H9 (cell line): ENCODE data around the gene CHCHD1. TPM values are rescaled to one million over a fixed set of nuclear protein-coding genes. Genes with fewer than 3 reads are reported as not detected.

Source experiments
- DNase-seq: peaks from one replicate; pipeline ENCODE4 v3.0.0-alpha.2; 2017
- H2AFZ ChIP-seq: one replicate; pipeline ENCODE4 v1.6.1; 2013; ENCODE audit warnings: mild to moderate bottlenecking, low read length, control low read depth, moderate library complexity
- H2AK5ac ChIP-seq: 2 replicates; pipeline ENCODE4 v1.6.1; 2013; ENCODE audit warnings: low read length, control low read depth, mixed read lengths; ENCODE audit not compliant: insufficient read length
- H2BK120ac ChIP-seq: one replicate; pipeline ENCODE4 v1.6.1; 2013; ENCODE audit warnings: low read depth, mild to moderate bottlenecking, low read length, control low read depth, inconsistent platforms; ENCODE audit not compliant: poor library complexity, severe bottlenecking
- H2BK12ac ChIP-seq: 2 replicates; pipeline ENCODE4 v1.6.1; 2013; ENCODE audit warnings: low read length, control low read depth, mixed read lengths, low read depth; ENCODE audit not compliant: insufficient read length
- H2BK15ac ChIP-seq: 2 replicates; pipeline ENCODE4 v1.6.1; 2013; ENCODE audit warnings: low read depth, low read length, control low read depth
- H2BK20ac ChIP-seq: one replicate; pipeline ENCODE4 v1.6.1; 2013; ENCODE audit warnings: low read depth, mild to moderate bottlenecking, low read length, control low read depth, inconsistent platforms; ENCODE audit not compliant: poor library complexity, severe bottlenecking
- H2BK5ac ChIP-seq: 2 replicates; pipeline ENCODE4 v1.6.1; 2013; ENCODE audit warnings: low read length, control low read depth, mixed read lengths; ENCODE audit not compliant: insufficient read length
- H3K14ac ChIP-seq: 2 replicates; pipeline ENCODE4 v1.6.1; 2013; ENCODE audit warnings: low read length, control low read depth; ENCODE audit not compliant: insufficient read depth
- H3K18ac ChIP-seq: 2 replicates; pipeline ENCODE4 v1.6.1; 2013; ENCODE audit warnings: low read depth, mild to moderate bottlenecking, mixed read lengths, low read length, control low read depth; ENCODE audit not compliant: insufficient read length
- H3K23ac ChIP-seq: 2 replicates; pipeline ENCODE4 v1.6.1; 2013; ENCODE audit warnings: low read length, control low read depth, mixed read lengths, low read depth; ENCODE audit not compliant: insufficient read length
- H3K23me2 ChIP-seq: 2 replicates; pipeline ENCODE4 v1.6.1; 2013; ENCODE audit warnings: low read depth, mild to moderate bottlenecking, mixed read lengths, low read length, control low read depth; ENCODE audit not compliant: insufficient read length, poor library complexity, severe bottlenecking
- H3K27ac ChIP-seq: 2 replicates; pipeline ENCODE4 v1.5.1; 2013; ENCODE audit warnings: low read length, control low read depth, mixed read lengths, low read depth; ENCODE audit not compliant: insufficient read length
- H3K27me3 ChIP-seq: 2 replicates; pipeline ENCODE4 v1.6.1; 2013; ENCODE audit warnings: low read length, control low read depth, inconsistent platforms; ENCODE audit not compliant: insufficient read depth
- H3K4ac ChIP-seq: 2 replicates; pipeline ENCODE4 v1.6.1; 2013; ENCODE audit warnings: low read depth, mild to moderate bottlenecking, control low read depth, inconsistent platforms, low read length, moderate library complexity
- H3K4me1 ChIP-seq: 2 replicates; pipeline ENCODE4 v1.6.1; 2013; ENCODE audit warnings: low read length, control low read depth, inconsistent platforms; ENCODE audit not compliant: insufficient read depth
- H3K4me2 ChIP-seq: 2 replicates; pipeline ENCODE4 v1.6.1; 2013; ENCODE audit warnings: low read length, control low read depth, mixed read lengths; ENCODE audit not compliant: insufficient read length, insufficient read depth
- H3K56ac ChIP-seq: 2 replicates; pipeline ENCODE4 v1.6.1; 2013; ENCODE audit warnings: low read depth, mild to moderate bottlenecking, mixed read lengths, low read length, control low read depth; ENCODE audit not compliant: insufficient read length
- H3K79me1 ChIP-seq: 2 replicates; pipeline ENCODE4 v1.6.1; 2013; ENCODE audit warnings: low read depth, mild to moderate bottlenecking, moderate library complexity, low read length, control low read depth, inconsistent platforms; ENCODE audit not compliant: insufficient read depth, poor library complexity, severe bottlenecking
- H3K79me2 ChIP-seq: 2 replicates; pipeline ENCODE4 v1.6.1; 2013; ENCODE audit warnings: low read length, control low read depth, inconsistent platforms; ENCODE audit not compliant: insufficient read depth
- H3K9ac ChIP-seq: 2 replicates; pipeline ENCODE4 v1.6.1; 2013; ENCODE audit warnings: low read length, control low read depth, mixed read lengths; ENCODE audit not compliant: insufficient read length; ENCODE audit errors: extremely low read depth
- H3K9me3 ChIP-seq: one replicate; pipeline ENCODE4 v1.6.1; 2013; ENCODE audit warnings: low read depth, low read length, inconsistent platforms; ENCODE audit not compliant: control insufficient read depth
- H3T11ph ChIP-seq: one replicate; pipeline ENCODE4 v1.6.1; 2013; ENCODE audit warnings: mild to moderate bottlenecking, low read length, control low read depth, inconsistent platforms
- H4K20me1 ChIP-seq: one replicate; pipeline ENCODE4 v1.6.1; 2013; ENCODE audit not compliant: control insufficient read depth, insufficient read length, insufficient read depth
- H4K5ac ChIP-seq: 2 replicates; pipeline ENCODE4 v1.6.1; 2013; ENCODE audit warnings: low read depth, mild to moderate bottlenecking, mixed read lengths, low read length, control low read depth; ENCODE audit not compliant: insufficient read length
- H4K8ac ChIP-seq: replicated peaks from 2 replicates; pipeline ENCODE4 v1.6.1; 2013; ENCODE audit warnings: low read length, control low read depth, mixed read lengths, low read depth; ENCODE audit not compliant: insufficient read length
- H4K91ac ChIP-seq: 2 replicates; pipeline ENCODE4 v1.6.1; 2013; ENCODE audit warnings: low read depth, mild to moderate bottlenecking, moderate library complexity, mixed read lengths, low read length, control low read depth; ENCODE audit not compliant: insufficient read length
- H3K27ac Mint-ChIP-seq, 3 experiments: 2 replicates in 2 of 3; 3 replicates in 1 of 3; pipeline ENCODE4 v1.8.0; 2020 to 2021; ENCODE audit warnings: mixed read lengths in 3 of 3, mild to moderate bottlenecking in 1 of 3, moderate library complexity in 1 of 3
- H3K27me3 Mint-ChIP-seq: 2 replicates; pipeline ENCODE4 v1.8.0; 2021; ENCODE audit warnings: low read depth, mild to moderate bottlenecking, moderate library complexity, mixed read lengths
- H3K36me3 Mint-ChIP-seq, 3 experiments: 2 replicates in 2 of 3; 3 replicates in 1 of 3; pipeline ENCODE4 v1.8.0; 2020 to 2021; ENCODE audit warnings: low read depth in 3 of 3, mixed read lengths in 3 of 3; ENCODE audit not compliant: insufficient read depth in 1 of 3
- H3K4me1 Mint-ChIP-seq, 2 experiments: 2 replicates each; pipeline ENCODE4 v1.8.0; 2020; ENCODE audit warnings: mixed read lengths in 2 of 2
- H3K4me3 Mint-ChIP-seq, 2 experiments: 2 replicates in 1 of 2; 3 replicates in 1 of 2; pipeline ENCODE4 v1.8.0; 2020 to 2021; ENCODE audit warnings: mild to moderate bottlenecking in 2 of 2, mixed read lengths in 2 of 2, moderate library complexity in 1 of 2
- H3K9me3 Mint-ChIP-seq, 2 experiments: 2 replicates in 1 of 2; 3 replicates in 1 of 2; pipeline ENCODE4 v1.8.0; 2020; ENCODE audit warnings: mild to moderate bottlenecking in 2 of 2, mixed read lengths in 2 of 2, moderate library complexity in 1 of 2
- CTCF ChIP-seq: fragments of 200-600 bp; sonication (generic); conservative IDR thresholded peaks from 3 replicates; pipeline ENCODE4 v1.8.0; 2021; ENCODE audit warnings: antibody characterized with exemption, mild to moderate bottlenecking
- WGBS: extraction: QIAGEN DNeasy Blood & Tissue Kit; methylation state at CpG from one replicate; pipeline ENCODE4 v1.1.7; 2013; ENCODE audit warnings: missing lambda C conversion rate, low lambda C conversion rate, mixed read lengths; ENCODE audit not compliant: insufficient read length; ENCODE audit errors: extremely low coverage; 5-methylcytosine and 5-hydroxymethylcytosine counted together
- total RNA-seq: library from RNA; stranded (reverse); gene quantifications from 2 replicates; pipeline ENCODE4 v1.2.1, GENCODE V29; 2021

CHCHD1 gene
- total RNA-seq, 1 experiment from 2014 or later: 45.9 TPM

- Histone ChIP-seq H3K14ac (no peak overlapping the region; the same call in 1 of the 2 replicates), H4K20me1 (no peaks in the 10 kb centered on the region), H2BK120ac (no peak overlapping the region), H4K8ac (no peak overlapping the region), H2BK15ac (no peak overlapping the region), H3K79me1 (no peaks in the 10 kb centered on the region), H3K9me3 (no peaks in the 10 kb centered on the region), H3K79me2 (peaks cover 4% of the 10 kb centered on the region; the same call in 1 of the 2 replicates), H3K56ac (no peak overlapping the region), H3K27me3 (no peaks in the 10 kb centered on the region), H3K23me2 (peaks cover 5% of the 10 kb centered on the region), H2AK5ac (no peak overlapping the region), H2BK5ac (no peak overlapping the region), H3K18ac (no peak overlapping the region), H4K91ac (no peak overlapping the region), H3K4me2 (no peak overlapping the region), H3K23ac (no peak overlapping the region), H3K9ac (no peak overlapping the region), H2BK20ac (no peak overlapping the region), H3K27ac (no peak overlapping the region), H3T11ph (no peak overlapping the region), H3K4me1 (peaks cover 2% of the 10 kb centered on the region; the same call in 1 of the 2 replicates), H4K5ac (no peak overlapping the region), H2BK12ac (no peak overlapping the region), H3K4ac (no peak overlapping the region), H2AFZ (no peak overlapping the region)
- TF ChIP-seq CTCF: no peak
- no peak for DNase-seq
- Mint-ChIP-seq H3K36me3 (peaks cover 27 to 54% (median 38%) of the 10 kb centered on the region in 3 experiments; a peak in 6 of 7 replicates), H3K27me3 (no peaks in the 10 kb centered on the region), H3K27ac (no peak overlapping the region), H3K4me1 (peaks cover 7 to 10% of the 10 kb centered on the region in 2 experiments), H3K4me3 (no peak overlapping the region), H3K9me3 (no peaks in the 10 kb centered on the region)
- no CpG with 5 or more reads among the region's 22 CpGs for WGBS
Observed at GRCh38 chr10:73790886-73791625, 9.2 kb downstream of the CHCHD1 start.
